GM18520 (cell line): ENCODE results near the gene PNPLA4.

ENCODE experiments used
- ATAC-seq: cut with Tn5 transposase; IDR thresholded peaks from one replicate; pipeline ENCODE4 v1.9.1; 2021; ENCODE audit not compliant: unreplicated experiment

The PNPLA4 gene, protein sequence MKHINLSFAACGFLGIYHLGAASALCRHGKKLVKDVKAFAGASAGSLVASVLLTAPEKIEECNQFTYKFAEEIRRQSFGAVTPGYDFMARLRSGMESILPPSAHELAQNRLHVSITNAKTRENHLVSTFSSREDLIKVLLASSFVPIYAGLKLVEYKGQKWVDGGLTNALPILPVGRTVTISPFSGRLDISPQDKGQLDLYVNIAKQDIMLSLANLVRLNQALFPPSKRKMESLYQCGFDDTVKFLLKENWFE

GRCh38 chrX:7927259-7928167 lies at the start of gene PNPLA4:
Gene PNPLA4 (minus strand): TSS chrX:7927413. CDS start chrX:7926119, 1,294 bp downstream.
- ATAC-seq: peak; percentile 89

- no peak for ATAC-seq
Measured at GRCh38 chrX:7972586-7972985, 45.4 kb upstream of the PNPLA4 start.

- ATAC-seq: no peak
Measured at GRCh38 chrX:7970428-7970827, 43.2 kb upstream of the PNPLA4 start.

DNA sequence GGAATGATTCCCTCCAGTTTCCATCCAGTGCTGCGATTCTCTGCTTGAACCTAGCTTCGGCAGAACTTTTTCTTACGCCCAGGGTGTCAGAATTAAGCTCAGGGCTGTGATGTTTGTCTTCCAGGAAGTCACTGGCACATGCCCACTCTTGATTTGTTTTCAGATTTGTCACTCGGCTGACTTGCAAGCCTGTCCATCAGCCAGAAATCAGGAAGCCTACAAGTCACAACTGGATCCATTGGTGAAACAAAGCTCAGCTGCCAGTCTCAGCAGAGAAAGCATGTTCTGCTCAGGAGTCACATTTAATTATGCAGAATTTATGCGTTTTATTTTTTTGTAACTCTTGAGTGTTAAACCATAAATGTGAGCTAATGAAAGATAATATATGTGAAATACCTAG lies 38.2 kb upstream of the PNPLA4 start:
- ATAC-seq: no peak

GRCh38 chrX:7960246-7960645 lies 33.0 kb upstream of the PNPLA4 start:
- ATAC-seq: no peak

- no peak for ATAC-seq
Measured at GRCh38 chrX:7953446-7953845, 26.2 kb upstream of the PNPLA4 start.

- peak; percentile 83 for ATAC-seq
Measured at GRCh38 chrX:7950865-7951264, 23.7 kb upstream of the PNPLA4 start.

DNA sequence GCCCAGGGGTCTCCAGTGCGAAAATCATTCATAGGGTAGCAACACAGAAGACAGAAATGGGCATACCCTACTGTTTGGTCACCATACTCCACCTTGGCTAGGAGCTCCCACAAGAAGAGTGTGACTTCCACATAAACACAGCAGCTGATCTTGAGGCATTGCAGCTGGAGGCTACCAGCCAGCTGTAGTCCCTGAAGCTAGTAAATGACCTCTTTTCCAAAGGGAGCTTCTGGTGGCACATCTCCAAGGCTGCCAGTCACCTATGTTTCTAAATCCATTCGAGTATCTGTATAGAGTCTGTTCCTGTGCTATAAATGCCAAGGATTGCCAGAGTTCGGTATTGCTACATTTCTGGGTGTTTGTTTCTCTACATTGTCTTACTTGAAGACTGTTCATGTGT lies 21.3 kb upstream of the PNPLA4 start:
- no peak for ATAC-seq

- ATAC-seq: no peak
Measured at GRCh38 chrX:7946960-7947359, 19.7 kb upstream of the PNPLA4 start.

DNA sequence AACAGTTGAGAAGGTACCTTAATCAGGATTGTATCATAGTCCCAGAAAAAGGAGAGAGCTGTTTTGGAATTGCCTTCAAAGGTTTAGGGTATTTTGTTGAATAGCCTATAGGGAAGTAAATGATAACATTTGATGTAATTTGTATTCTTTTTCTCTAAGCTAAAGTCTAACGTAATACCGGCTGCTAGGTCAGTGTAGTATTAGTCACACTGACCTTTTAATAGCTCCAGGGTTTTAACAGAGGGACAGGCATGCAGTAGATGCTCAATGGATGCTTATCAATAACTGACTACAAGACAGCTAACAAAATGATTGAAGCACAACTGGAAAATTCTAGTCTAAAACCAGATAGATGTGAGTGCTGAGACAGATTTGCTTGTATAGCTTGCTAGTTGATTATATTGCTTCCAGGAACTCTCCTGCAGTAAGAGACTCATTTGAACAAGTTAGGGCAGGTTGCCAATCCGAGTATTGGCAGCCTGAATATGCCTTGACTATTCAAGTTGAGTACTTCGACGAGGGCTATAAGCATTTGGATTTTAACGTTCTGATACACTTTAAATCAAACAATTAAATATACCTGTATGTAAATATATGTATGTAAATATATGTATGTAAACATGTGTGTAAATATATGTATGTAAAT lies 16.5 kb upstream of the PNPLA4 start:
- ATAC-seq: no peak

GRCh38 chrX:7941390-7942042 lies 14.3 kb upstream of the PNPLA4 start:
- ATAC-seq: no peak

GRCh38 chrX:7934026-7934425 lies 6.8 kb upstream of the PNPLA4 start:
- no peak for ATAC-seq

DNA sequence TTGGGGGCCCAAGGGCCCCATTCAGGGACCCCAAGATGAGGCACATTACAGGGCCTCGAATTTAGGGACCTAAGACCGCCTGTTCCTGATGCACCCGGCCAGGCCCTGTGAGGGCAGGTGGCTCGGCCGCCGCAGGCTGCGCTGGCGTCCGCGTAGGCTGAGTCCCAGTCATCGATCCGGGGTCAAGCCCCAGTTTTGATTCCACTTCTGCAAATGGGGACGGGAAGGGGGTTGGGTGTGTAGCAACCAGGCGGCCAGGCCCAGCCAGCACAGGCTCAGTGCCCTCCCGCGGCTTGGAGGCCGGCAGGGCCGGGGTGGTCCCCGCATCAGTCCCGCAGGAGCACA lies 327 bp downstream of the PNPLA4 start:
- no peak for ATAC-seq

GRCh38 chrX:7926501-7926900 lies 712 bp downstream of the PNPLA4 start:
- ATAC-seq: no peak

- no peak for ATAC-seq
Measured at GRCh38 chrX:7925867-7926472, 1.2 kb downstream of the PNPLA4 start.

DNA sequence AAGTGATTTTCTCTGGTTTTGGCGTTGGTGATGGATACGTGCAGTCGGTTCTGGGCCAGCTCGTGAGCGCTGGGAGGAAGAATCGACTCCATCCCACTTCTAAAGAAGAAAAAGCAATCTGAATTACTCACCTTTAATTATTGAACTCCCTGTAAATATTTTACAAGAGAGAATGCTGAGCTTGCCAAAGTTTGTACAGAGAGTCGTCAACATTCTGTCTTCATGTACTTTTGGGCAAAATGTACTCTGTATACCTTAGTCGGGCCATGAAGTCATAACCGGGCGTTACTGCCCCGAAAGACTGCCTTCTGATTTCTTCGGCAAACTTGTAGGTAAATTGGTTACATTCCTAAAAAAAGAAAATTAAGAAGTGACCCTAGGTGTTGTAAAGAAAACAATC lies 5.5 kb downstream of the PNPLA4 start:
- no peak for ATAC-seq

DNA sequence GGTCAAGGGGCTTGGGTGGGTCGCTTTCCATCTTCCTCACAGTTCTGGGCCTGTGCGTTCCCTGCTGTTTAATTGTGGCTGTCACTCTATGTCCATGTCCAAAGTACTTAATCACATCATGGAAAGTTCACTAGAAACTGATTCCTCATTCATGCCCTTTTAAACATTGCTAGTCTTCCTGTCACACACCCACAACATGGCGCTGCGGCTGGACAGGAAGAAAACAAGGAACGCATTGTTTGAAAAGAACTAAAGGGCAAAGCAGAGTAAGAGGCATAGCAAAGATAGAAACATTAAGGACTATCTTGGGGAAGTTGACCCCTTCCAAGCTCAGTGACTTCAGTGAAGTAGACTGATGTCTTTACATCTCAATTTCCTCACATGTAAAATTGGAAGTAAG lies 18.4 kb downstream of the PNPLA4 start:
- ATAC-seq: no peak

DNA sequence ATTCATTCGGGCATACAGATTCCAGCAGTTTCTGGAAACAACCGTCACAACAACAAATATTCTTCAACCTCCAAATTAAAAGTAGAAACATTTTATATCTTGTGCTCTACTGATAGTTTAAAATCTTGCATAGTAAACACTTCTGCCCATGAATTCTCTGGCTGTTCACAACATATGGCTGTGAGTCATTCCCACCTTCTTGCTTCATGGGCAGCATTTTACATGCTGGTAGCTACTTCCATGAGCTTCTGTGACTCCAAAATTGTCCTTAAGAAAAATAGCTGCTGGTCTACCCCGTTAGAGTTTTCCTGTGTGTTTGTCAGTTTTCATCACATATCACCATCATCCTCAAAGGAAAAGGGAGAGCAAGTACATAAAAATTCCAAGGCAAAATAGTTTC lies 22.7 kb downstream of the PNPLA4 start:
- ATAC-seq: no peak

DNA sequence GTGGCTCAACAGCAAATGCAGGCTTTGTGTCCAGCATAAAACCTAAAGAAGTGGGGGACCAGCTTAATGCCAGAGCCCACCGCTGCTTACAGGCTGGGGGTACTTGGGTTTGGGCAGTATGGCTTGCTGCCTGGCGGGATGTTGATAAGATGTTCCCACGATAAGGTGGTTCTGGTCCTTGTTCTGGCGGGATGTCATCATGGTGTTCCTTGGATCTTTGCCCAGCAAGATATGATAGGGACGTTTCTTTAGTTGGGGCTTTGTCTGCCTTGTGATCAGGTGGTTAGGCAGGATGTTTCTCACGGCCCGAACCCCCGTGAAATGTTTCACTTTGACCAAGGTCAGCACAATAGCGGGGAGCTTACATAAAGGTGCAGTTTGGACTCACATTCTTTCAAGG lies 35.3 kb downstream of the PNPLA4 start:
- no peak for ATAC-seq

DNA sequence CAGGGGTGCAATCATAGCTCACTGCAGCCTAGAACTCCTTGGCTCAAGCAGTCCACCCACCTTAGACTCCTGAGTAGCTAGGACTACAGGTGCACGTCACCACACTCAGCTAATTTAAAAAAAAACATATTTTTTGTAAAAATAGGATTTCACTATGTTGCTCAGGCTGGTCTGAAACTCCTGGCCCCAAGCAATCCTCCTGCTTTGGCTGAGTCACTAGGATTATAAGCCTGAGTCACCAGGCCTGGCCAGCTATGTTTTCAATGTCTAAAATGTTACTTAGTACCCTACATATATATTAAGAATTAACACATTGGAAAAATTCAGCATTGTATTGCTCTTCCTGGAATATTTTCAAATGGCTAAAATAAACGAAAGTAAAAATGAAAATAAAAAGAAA lies 37.5 kb downstream of the PNPLA4 start:
- ATAC-seq: no peak

DNA sequence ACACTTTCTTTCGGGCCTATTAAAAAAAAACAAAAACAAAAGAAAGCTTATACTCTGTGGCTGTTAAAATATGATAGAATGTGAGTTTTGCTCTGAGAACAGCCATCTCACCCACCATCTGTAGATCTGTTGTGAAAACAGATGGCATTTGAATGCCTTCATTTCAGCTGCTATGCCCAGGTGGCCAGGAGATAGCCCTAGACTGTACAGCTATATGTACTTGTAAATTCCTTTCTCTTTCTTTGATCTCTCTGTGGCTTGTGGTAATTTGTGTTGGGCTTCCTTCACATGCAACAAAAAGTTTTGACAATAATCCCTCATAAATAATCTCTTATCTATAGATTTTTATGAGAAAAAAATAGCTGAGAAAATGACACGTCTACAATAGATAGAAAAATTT lies 38.1 kb downstream of the PNPLA4 start:
- no peak for ATAC-seq
